SK-N-SH (cell line): ENCODE results near the gene SPTAN1. TPM values are rescaled to one million over a fixed set of nuclear protein-coding genes. Genes with fewer than 3 reads are reported as not detected.

Source experiments
- CTCF ChIA-PET: fragments of 300-600, 350-600 bp; formaldehyde crosslinking; extraction: SDS; loops from one replicate; lab custom pipeline; 2021; lab: Yijun Ruan, JAX
- POLR2A ChIA-PET: fragments of 350-600 bp; sonication (Branson Sonifier 250); formaldehyde crosslinking; extraction: SDS; loops from one replicate; lab custom pipeline; 2020; ENCODE audit warnings: antibody characterized with exemption, inconsistent platforms; lab: Yijun Ruan, JAX
- DNase-seq: peaks from one replicate; pipeline ENCODE4 v3.0.0; 2012
- H2AFZ ChIP-seq: fragments of 200-600 bp; sonication (generic); 2 replicates; pipeline ENCODE4 v1.8.1; 2016; ENCODE audit warnings: antibody characterized with exemption, mild to moderate bottlenecking, low read depth
- H3F3A ChIP-seq: fragments of 200-600 bp; sonication (generic); replicated peaks from 2 replicates; pipeline ENCODE3; 2016; ENCODE audit warnings: antibody characterized with exemption, mild to moderate bottlenecking; ENCODE audit not compliant: insufficient read depth
- H3K27ac ChIP-seq, 2 experiments: fragments of 200-500 bp in 1 of 2; fragments of 200-600 bp in 1 of 2; sonication (Bioruptor generic) in 1 of 2; sonication (generic), shearing (Covaris generic) in 1 of 2; 2 replicates each; pipeline versions ENCODE4 v1.5.1 to v1.6.1; 2014 to 2016; ENCODE audit warnings: low read depth in 2 of 2, inconsistent platforms in 1 of 2, low read length in 1 of 2, mild to moderate bottlenecking in 1 of 2, mixed read lengths in 1 of 2
- H3K27me3 ChIP-seq: fragments of 200-600 bp; sonication (generic), shearing (Covaris generic); 2 replicates; pipeline ENCODE4 v1.6.1; 2016; ENCODE audit warnings: mixed run types; ENCODE audit not compliant: insufficient read depth
- H3K36me3 ChIP-seq, 2 experiments: fragments of 200-500 bp in 1 of 2; fragments of 200-600 bp in 1 of 2; sonication (Bioruptor generic) in 1 of 2; sonication (generic) in 1 of 2; replicated peaks in 1 of 2; 2 replicates each; pipeline versions ENCODE3 to v1.5.1; 2014 to 2016; ENCODE audit warnings: low read length in 1 of 2, mild to moderate bottlenecking in 1 of 2; ENCODE audit not compliant: insufficient read depth in 2 of 2, control insufficient read depth in 1 of 2
- H3K4me1 ChIP-seq, 2 experiments: fragments of 200-500 bp in 1 of 2; fragments of 200-600 bp in 1 of 2; sonication (Bioruptor generic) in 1 of 2; sonication (generic), shearing (Covaris generic) in 1 of 2; 2 replicates each; pipeline versions ENCODE4 v1.5.1 to v1.6.1; 2014 to 2016; ENCODE audit warnings: low read depth in 1 of 2, low read length in 1 of 2, mixed run types in 1 of 2; ENCODE audit not compliant: insufficient read depth in 2 of 2, control insufficient read depth in 1 of 2
- H3K4me2 ChIP-seq: fragments of 200-600 bp; sonication (generic), shearing (Covaris generic); 2 replicates; pipeline ENCODE4 v1.6.1; 2017; ENCODE audit warnings: mixed run types
- H3K4me3 ChIP-seq, 2 experiments: fragments of 200-500 bp in 1 of 2; fragments of 200-600 bp in 1 of 2; sonication (Bioruptor generic) in 1 of 2; sonication (generic), shearing (Covaris generic) in 1 of 2; 2 replicates each; pipeline versions ENCODE4 v1.5.1 to v1.8.1; 2014 to 2016; ENCODE audit warnings: low read depth in 2 of 2, inconsistent platforms in 1 of 2, low read length in 1 of 2, mild to moderate bottlenecking in 1 of 2, mixed read lengths in 1 of 2, moderate library complexity in 1 of 2
- H3K79me2 ChIP-seq: fragments of 200-600 bp; sonication (generic); 2 replicates; pipeline ENCODE4 v1.8.1; 2017; ENCODE audit warnings: mild to moderate bottlenecking; ENCODE audit not compliant: insufficient read depth
- H3K9ac ChIP-seq: fragments of 200-600 bp; sonication (generic); 2 replicates; pipeline ENCODE4 v1.6.1; 2017; ENCODE audit warnings: mixed run types
- H3K9me2 ChIP-seq: fragments of 200-600 bp; sonication (generic); 2 replicates; pipeline ENCODE4 v1.6.1; 2017; ENCODE audit warnings: mixed run types
- H3K9me3 ChIP-seq: fragments of 200-600 bp; sonication (generic); 2 replicates; pipeline ENCODE4 v1.6.1; 2017; ENCODE audit warnings: mixed run types, mild to moderate bottlenecking, moderate library complexity
- H4K20me1 ChIP-seq: fragments of 200-600 bp; sonication (generic); 2 replicates; pipeline ENCODE4 v1.6.1; 2017; ENCODE audit warnings: mild to moderate bottlenecking, mixed run types; ENCODE audit not compliant: insufficient read depth
- ELF1 ChIP-seq: IDR thresholded peaks from 2 replicates; pipeline ENCODE4 v1.4.0; 2012
- EP300 ChIP-seq, 2 experiments: IDR thresholded peaks; 2 replicates each; pipeline versions ENCODE4 v1.4.0 to v1.6.1; 2012; ENCODE audit warnings: borderline replicate concordance in 1 of 2, low read depth in 1 of 2, low read length in 1 of 2
- EZH2phosphoT487 ChIP-seq: fragments of 200-600 bp; sonication (generic); IDR thresholded peaks from 2 replicates; pipeline ENCODE4 v1.6.1; 2017; ENCODE audit warnings: low read depth, mixed run types, mild to moderate bottlenecking, antibody characterized with exemption, moderate library complexity, borderline replicate concordance
- FOSL2 ChIP-seq: IDR thresholded peaks from 2 replicates; pipeline ENCODE4 v1.4.0; 2012; ENCODE audit warnings: low read depth, mild to moderate bottlenecking, moderate library complexity, borderline replicate concordance
- FOXJ3 ChIP-seq: sonication (generic); formaldehyde crosslinking; IDR thresholded peaks from 2 replicates; pipeline ENCODE4 v1.5.1; 2020; ENCODE audit warnings: mild to moderate bottlenecking, missing genetic modification reagents
- GABPA ChIP-seq: IDR thresholded peaks from 2 replicates; pipeline ENCODE4 v1.4.0; 2012; ENCODE audit warnings: low read depth, mild to moderate bottlenecking
- GATA2 ChIP-seq: sonication (generic); formaldehyde crosslinking; IDR thresholded peaks from 2 replicates; pipeline ENCODE4 v1.5.0; 2020; ENCODE audit warnings: mild to moderate bottlenecking, missing genetic modification reagents
- MEF2A ChIP-seq: IDR thresholded peaks from 2 replicates; pipeline ENCODE4 v1.4.0; 2012; ENCODE audit warnings: low read depth, borderline replicate concordance
- NFIC ChIP-seq: IDR thresholded peaks from 2 replicates; pipeline ENCODE4 v1.4.0; 2012; ENCODE audit warnings: borderline replicate concordance
- NRF1 ChIP-seq: IDR thresholded peaks from 2 replicates; pipeline ENCODE4 v1.6.1; 2012; ENCODE audit warnings: low read depth, mild to moderate bottlenecking, low read length
- RAD21 ChIP-seq: IDR thresholded peaks from 2 replicates; pipeline ENCODE4 v1.6.1; 2012; ENCODE audit warnings: mild to moderate bottlenecking, low read length
- RFX5 ChIP-seq: IDR thresholded peaks from 2 replicates; pipeline ENCODE4 v1.6.1; 2012; ENCODE audit warnings: mild to moderate bottlenecking, improper control_type of control experiment, low read length
- SIN3A ChIP-seq: IDR thresholded peaks from 2 replicates; pipeline ENCODE4 v1.6.1; 2012; ENCODE audit warnings: low read depth, mild to moderate bottlenecking, low read length, moderate library complexity, borderline replicate concordance
- SMC3 ChIP-seq: IDR thresholded peaks from 2 replicates; pipeline ENCODE4 v1.6.1; 2012; ENCODE audit warnings: low read depth, low read length, improper control_type of control experiment
- TAF1 ChIP-seq: IDR thresholded peaks from 2 replicates; pipeline ENCODE4 v1.6.1; 2012; ENCODE audit warnings: low read depth, mild to moderate bottlenecking, low read length, moderate library complexity, borderline replicate concordance
- TCF12 ChIP-seq: IDR thresholded peaks from 2 replicates; pipeline ENCODE4 v1.4.0; 2012
- WGBS: methylation state at CpG from one replicate; pipeline ENCODE4 v1.1.6; 2017; ENCODE audit warnings: low lambda C conversion rate; 5-methylcytosine and 5-hydroxymethylcytosine counted together
- polyA plus RNA-seq, 3 experiments: library from polyadenylated mRNA; depleted of rRNA; stranded (reverse); fragments of >200 nt; gene quantifications; 2 replicates each; pipeline ENCODE4 v1.2.3, GENCODE V29; 2012
- TF ChIP-seq, protein P1 (sequence below): IDR thresholded peaks from 2 replicates; pipeline ENCODE4 v1.4.0; 2012; ENCODE audit warnings: low read depth, borderline replicate concordance
- TF ChIP-seq, protein P2 (sequence below): fragments of 200-600 bp; sonication (generic); IDR thresholded peaks from 2 replicates; pipeline ENCODE4 v1.6.1; 2017; ENCODE audit warnings: antibody characterized with exemption, mild to moderate bottlenecking, moderate library complexity
- TF ChIP-seq, protein P3 (sequence below): IDR thresholded peaks from 2 replicates; pipeline ENCODE4 v1.4.0; 2012; ENCODE audit warnings: low read depth
- TF ChIP-seq, protein P4 (sequence below): IDR thresholded peaks from 2 replicates; pipeline ENCODE4; 2012

The SPTAN1 gene
- polyA plus RNA-seq, 1 of the 3 experiments (the other 2 are of a cell fraction): 177 TPM

- no peaks in the 10 kb centered on the region for H3F3A ChIP-seq
- no peak overlapping the region for H3K27ac ChIP-seq
- CTCF ChIA-PET: interaction anchor here (0.7 to 2.4 kb wide), 6 partner anchors 10 to 180 kb away, joined by 3 to 12 read pairs (median 3); no protein-coding TSS in a partner anchor
- H3K9ac ChIP-seq: no peak overlapping the region
- DNase-seq: no peak
- H3K27me3 ChIP-seq: no peaks in the 10 kb centered on the region
- no peaks in the 10 kb centered on the region for H3K9me3 ChIP-seq
- H3K79me2 ChIP-seq: no peaks in the 10 kb centered on the region
- POLR2A ChIA-PET: interaction anchor here (0.6 kb wide), 1 partner anchor 66 kb away, joined by 3 read pairs; no protein-coding TSS in a partner anchor
- H3K4me2 ChIP-seq: no peak overlapping the region
- H2AFZ ChIP-seq: no peak overlapping the region
- no peaks in the 10 kb centered on the region for H4K20me1 ChIP-seq
- no peaks in the 10 kb centered on the region for H3K4me1 ChIP-seq
- H3K9me2 ChIP-seq: no peaks in the 10 kb centered on the region
- TF ChIP-seq NFIC (no peak), RFX5 (no peak), FOXJ3 (CRISPR knock-in tag) (no peak), EP300 (IDR thresholded peaks at IDR 0.05; ENCODE audit: borderline replicate concordance in 1 of 2, low read depth in 1 of 2, low read length in 1 of 2) (no peak), EZH2phosphoT487 (no peak), RAD21 (no peak), GATA2 (CRISPR knock-in tag) (no peak), SMC3 (no peak), TCF12 (no peak), SIN3A (no peak), NRF1 (no peak), MEF2A (no peak), FOSL2 (no peak), ELF1 (no peak), TAF1 (no peak), GABPA (no peak)
- TF ChIP-seq, protein P1, sequence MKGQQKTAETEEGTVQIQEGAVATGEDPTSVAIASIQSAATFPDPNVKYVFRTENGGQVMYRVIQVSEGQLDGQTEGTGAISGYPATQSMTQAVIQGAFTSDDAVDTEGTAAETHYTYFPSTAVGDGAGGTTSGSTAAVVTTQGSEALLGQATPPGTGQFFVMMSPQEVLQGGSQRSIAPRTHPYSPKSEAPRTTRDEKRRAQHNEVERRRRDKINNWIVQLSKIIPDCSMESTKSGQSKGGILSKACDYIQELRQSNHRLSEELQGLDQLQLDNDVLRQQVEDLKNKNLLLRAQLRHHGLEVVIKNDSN: no peak
- TF ChIP-seq, protein P2, sequence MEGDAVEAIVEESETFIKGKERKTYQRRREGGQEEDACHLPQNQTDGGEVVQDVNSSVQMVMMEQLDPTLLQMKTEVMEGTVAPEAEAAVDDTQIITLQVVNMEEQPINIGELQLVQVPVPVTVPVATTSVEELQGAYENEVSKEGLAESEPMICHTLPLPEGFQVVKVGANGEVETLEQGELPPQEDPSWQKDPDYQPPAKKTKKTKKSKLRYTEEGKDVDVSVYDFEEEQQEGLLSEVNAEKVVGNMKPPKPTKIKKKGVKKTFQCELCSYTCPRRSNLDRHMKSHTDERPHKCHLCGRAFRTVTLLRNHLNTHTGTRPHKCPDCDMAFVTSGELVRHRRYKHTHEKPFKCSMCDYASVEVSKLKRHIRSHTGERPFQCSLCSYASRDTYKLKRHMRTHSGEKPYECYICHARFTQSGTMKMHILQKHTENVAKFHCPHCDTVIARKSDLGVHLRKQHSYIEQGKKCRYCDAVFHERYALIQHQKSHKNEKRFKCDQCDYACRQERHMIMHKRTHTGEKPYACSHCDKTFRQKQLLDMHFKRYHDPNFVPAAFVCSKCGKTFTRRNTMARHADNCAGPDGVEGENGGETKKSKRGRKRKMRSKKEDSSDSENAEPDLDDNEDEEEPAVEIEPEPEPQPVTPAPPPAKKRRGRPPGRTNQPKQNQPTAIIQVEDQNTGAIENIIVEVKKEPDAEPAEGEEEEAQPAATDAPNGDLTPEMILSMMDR: no peak
- TF ChIP-seq, protein P3, sequence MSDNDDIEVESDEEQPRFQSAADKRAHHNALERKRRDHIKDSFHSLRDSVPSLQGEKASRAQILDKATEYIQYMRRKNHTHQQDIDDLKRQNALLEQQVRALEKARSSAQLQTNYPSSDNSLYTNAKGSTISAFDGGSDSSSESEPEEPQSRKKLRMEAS: no peak
- TF ChIP-seq, protein P4, sequence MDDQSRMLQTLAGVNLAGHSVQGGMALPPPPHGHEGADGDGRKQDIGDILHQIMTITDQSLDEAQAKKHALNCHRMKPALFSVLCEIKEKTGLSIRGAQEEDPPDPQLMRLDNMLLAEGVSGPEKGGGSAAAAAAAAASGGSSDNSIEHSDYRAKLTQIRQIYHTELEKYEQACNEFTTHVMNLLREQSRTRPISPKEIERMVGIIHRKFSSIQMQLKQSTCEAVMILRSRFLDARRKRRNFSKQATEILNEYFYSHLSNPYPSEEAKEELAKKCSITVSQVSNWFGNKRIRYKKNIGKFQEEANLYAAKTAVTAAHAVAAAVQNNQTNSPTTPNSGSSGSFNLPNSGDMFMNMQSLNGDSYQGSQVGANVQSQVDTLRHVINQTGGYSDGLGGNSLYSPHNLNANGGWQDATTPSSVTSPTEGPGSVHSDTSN: no peak
- peaks cover 85 to 91% of the 10 kb centered on the region in 2 experiments for H3K36me3 ChIP-seq
- WGBS: 97% methylated on average over 12 of the region's 12 CpGs
- no peak overlapping the region for H3K4me3 ChIP-seq
Observed at GRCh38 chr9:128611600-128612394, 59.4 kb downstream of the SPTAN1 start.
